Suprapubic skin (tissue), 4 donors: ENCODE results near the gene ZSCAN5C. TPM values are rescaled to one million over a fixed set of nuclear protein-coding genes. Genes with fewer than 3 reads are reported as not detected.

ENCODE experiments used
- DNase-seq, 2 donors: peaks; one replicate each; pipeline ENCODE4 v3.0.0-alpha.2; 2019; ENCODE audit warnings: low spot score in 2 of 2
- H3K27ac ChIP-seq: fragments of 200-600 bp; sonication (generic); one replicate; pipeline ENCODE4 v1.5.1; 2019
- H3K27me3 ChIP-seq: fragments of 200-600 bp; sonication (generic); one replicate; pipeline ENCODE4 v1.5.1; 2019
- H3K36me3 ChIP-seq: fragments of 200-600 bp; sonication (generic); one replicate; pipeline ENCODE4 v1.5.1; 2019
- H3K4me1 ChIP-seq: fragments of 200-600 bp; sonication (generic); one replicate; pipeline ENCODE4 v1.5.1; 2019
- H3K4me3 ChIP-seq: fragments of 200-600 bp; sonication (generic); one replicate; pipeline ENCODE4 v1.5.1; 2019; ENCODE audit warnings: mild to moderate bottlenecking
- H3K9me3 ChIP-seq: fragments of 200-600 bp; sonication (generic); one replicate; pipeline ENCODE4 v1.5.1; 2019
- EP300 ChIP-seq: sonication (generic); formaldehyde crosslinking; IDR thresholded peaks from one replicate; pipeline ENCODE4 v1.6.1; 2017; ENCODE audit warnings: antibody characterized with exemption
- POLR2A ChIP-seq, 2 donors: fragments of 450-650 bp; IDR thresholded peaks; one replicate each; pipeline ENCODE4 v1.6.1; 2017; ENCODE audit warnings: antibody characterized with exemption in 2 of 2, mild to moderate bottlenecking in 2 of 2, moderate library complexity in 2 of 2
- POLR2AphosphoS5 ChIP-seq, 3 donors: sonication (generic); formaldehyde crosslinking; IDR thresholded peaks; one replicate each; pipeline ENCODE4 v1.6.1; 2017; ENCODE audit warnings: antibody characterized with exemption in 3 of 3
- whole genome bisulfite sequencing: methylation state at CpG from one replicate; pipeline ENCODE4 v1.1.5; 2018; 5-methylcytosine and 5-hydroxymethylcytosine counted together
- total RNA-seq, 4 donors: library from RNA; depleted of rRNA; stranded (reverse); fragments of >200 nt; gene quantifications; one replicate each; pipeline ENCODE4 v1.1.0, GENCODE V29; 2016
- TF ChIP-seq, protein P1 (sequence below), 2 donors: fragments of 200-600 bp in 1 of 2; fragments of 450-650 bp in 1 of 2; sonication (generic) in 1 of 2; IDR thresholded peaks; one replicate each; pipeline ENCODE4 v1.5.1; 2016 to 2019; ENCODE audit warnings: antibody characterized with exemption in 2 of 2, mild to moderate bottlenecking in 1 of 2, moderate library complexity in 1 of 2

ZSCAN5C gene
- total RNA-seq, 4 donors from 2014 or later: not detected

DNA sequence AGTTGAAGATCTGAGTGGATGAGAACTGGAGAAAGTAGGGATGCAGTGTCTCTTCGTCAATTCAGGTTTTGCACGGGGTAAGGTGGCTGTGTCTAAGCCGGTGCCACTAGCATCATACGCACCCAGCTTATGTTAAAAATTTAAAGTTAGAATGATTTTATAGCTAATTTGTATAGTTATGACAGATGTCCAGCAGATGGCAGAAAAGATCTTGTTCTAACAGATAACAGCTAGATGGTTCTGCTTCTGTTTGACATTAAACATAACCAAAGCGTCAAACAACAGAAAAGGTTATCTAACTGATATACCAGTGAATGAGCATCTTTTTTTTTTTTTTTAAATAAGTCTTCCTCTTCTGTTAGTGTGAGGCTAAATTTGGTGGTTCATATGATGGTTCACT, 51.7 kb downstream of the ZSCAN5C start:
- no peaks in the 10 kb centered on the region for H3K36me3 ChIP-seq
- no peak overlapping the region for H3K4me3 ChIP-seq
- H3K27me3 ChIP-seq: no peaks in the 10 kb centered on the region
- no peaks in the 10 kb centered on the region for H3K9me3 ChIP-seq
- TF ChIP-seq POLR2AphosphoS5 (IDR thresholded peaks at IDR 0.05) (no peak), EP300 (no peak), POLR2A (IDR thresholded peaks at IDR 0.05) (no peak)
- TF ChIP-seq, protein P1, sequence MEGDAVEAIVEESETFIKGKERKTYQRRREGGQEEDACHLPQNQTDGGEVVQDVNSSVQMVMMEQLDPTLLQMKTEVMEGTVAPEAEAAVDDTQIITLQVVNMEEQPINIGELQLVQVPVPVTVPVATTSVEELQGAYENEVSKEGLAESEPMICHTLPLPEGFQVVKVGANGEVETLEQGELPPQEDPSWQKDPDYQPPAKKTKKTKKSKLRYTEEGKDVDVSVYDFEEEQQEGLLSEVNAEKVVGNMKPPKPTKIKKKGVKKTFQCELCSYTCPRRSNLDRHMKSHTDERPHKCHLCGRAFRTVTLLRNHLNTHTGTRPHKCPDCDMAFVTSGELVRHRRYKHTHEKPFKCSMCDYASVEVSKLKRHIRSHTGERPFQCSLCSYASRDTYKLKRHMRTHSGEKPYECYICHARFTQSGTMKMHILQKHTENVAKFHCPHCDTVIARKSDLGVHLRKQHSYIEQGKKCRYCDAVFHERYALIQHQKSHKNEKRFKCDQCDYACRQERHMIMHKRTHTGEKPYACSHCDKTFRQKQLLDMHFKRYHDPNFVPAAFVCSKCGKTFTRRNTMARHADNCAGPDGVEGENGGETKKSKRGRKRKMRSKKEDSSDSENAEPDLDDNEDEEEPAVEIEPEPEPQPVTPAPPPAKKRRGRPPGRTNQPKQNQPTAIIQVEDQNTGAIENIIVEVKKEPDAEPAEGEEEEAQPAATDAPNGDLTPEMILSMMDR (IDR thresholded peaks at IDR 0.05): no peak
- no peaks in the 10 kb centered on the region for H3K4me1 ChIP-seq
- no peak for DNase-seq
- WGBS: 40% methylated on average over 5 of the region's 5 CpGs
- H3K27ac ChIP-seq: no peak overlapping the region

DNA sequence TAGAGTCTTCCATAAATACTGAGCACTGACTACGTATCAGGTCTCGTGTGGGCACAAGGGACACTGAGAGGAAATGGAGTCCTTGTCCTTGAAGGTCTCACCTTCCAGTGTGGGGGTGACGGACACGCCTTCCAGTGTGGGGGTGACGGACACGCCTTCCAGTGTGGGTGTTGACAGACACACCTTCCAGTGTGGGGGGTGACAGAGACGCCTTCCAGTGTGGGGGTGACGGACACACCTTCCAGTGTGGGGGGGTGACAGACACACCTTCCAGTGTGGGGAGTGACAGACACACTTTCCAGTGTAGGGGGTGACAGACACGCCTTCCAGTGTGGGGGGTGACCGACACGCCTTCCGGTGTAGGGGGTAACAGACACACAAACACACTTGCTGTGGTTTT, 56.2 kb downstream of the ZSCAN5C start:
- Histone ChIP-seq H3K27me3 (no peaks in the 10 kb centered on the region), H3K27ac (no peak overlapping the region), H3K9me3 (no peaks in the 10 kb centered on the region), H3K4me1 (no peaks in the 10 kb centered on the region), H3K36me3 (no peaks in the 10 kb centered on the region), H3K4me3 (no peak overlapping the region)
- no peak for DNase-seq
- WGBS: 87% methylated on average over 9 of the region's 12 CpGs
- TF ChIP-seq POLR2AphosphoS5 (IDR thresholded peaks at IDR 0.05): no peak
- TF ChIP-seq, protein P1 (IDR thresholded peaks at IDR 0.05): no peak
- TF ChIP-seq EP300: no peak
- TF ChIP-seq POLR2A (IDR thresholded peaks at IDR 0.05): no peak

Other genes starting within 250 kb of the ZSCAN5C start
- gene NLRP5, start 215.5 kb upstream of the ZSCAN5C start, total RNA-seq: not detected
- gene ZNF787, start 81.0 kb upstream of the ZSCAN5C start, total RNA-seq: 10 to 100 TPM in 3 of 4 donors, 1 to 10 TPM in 1; 9.6 to 16.3 (median 14.3) TPM
- gene ZNF444, start 61.0 kb upstream of the ZSCAN5C start, total RNA-seq: 10 to 100 TPM; 12.9 to 34.8 (median 21.2) TPM
- not detected for gene GALP, start 26.3 kb upstream of the ZSCAN5C start, total RNA-seq
- gene ZSCAN5B, start 4.5 kb upstream of the ZSCAN5C start, total RNA-seq: not detected
- 10 to 100 TPM in 2 of 4 donors, 1 to 10 TPM in 2; 6.0 to 25.8 (median 11.4) TPM for gene EDDM13, start 70.5 kb downstream of the ZSCAN5C start, total RNA-seq
- gene ZSCAN5A, start 112.6 kb downstream of the ZSCAN5C start, total RNA-seq: 1 to 10 TPM; 4.7 to 7.9 (median 7.1) TPM
- 1 to 10 TPM; 2.6 to 5.2 (median 3.1) TPM for gene ZNF582, start 191.3 kb downstream of the ZSCAN5C start, total RNA-seq
- 1 to 10 TPM; 1.5 to 3.2 (median 2.3) TPM for gene ZNF583, start 202.1 kb downstream of the ZSCAN5C start, total RNA-seq